Smooth muscle cell (in vitro differentiated cells): ENCODE results near the gene DKK1. TPM values are rescaled to one million over a fixed set of nuclear protein-coding genes. Genes with fewer than 3 reads are reported as not detected.

ENCODE experiments used
- DNase-seq: peaks from one replicate; lab custom pipeline; 2025; ENCODE audit not compliant: unreplicated experiment; lab: John Stamatoyannopoulos, UW
- H2AFZ ChIP-seq: fragments of 200-600 bp; sonication (generic); 2 replicates; pipeline ENCODE4 v1.6.0; 2016; ENCODE audit warnings: antibody characterized with exemption, low read depth, mild to moderate bottlenecking
- H3F3A ChIP-seq: fragments of 200-600 bp; sonication (generic); 2 replicates; pipeline ENCODE4 v1.6.0; 2017; ENCODE audit warnings: antibody characterized with exemption, low read depth
- H3K27ac ChIP-seq: fragments of 200-600 bp; sonication (generic); 2 replicates; pipeline ENCODE4 v1.5.1; 2016; ENCODE audit warnings: low read depth, mild to moderate bottlenecking
- H3K27me3 ChIP-seq: fragments of 200-600 bp; sonication (generic); 2 replicates; pipeline ENCODE4 v1.6.1; 2016; ENCODE audit warnings: low read depth, mild to moderate bottlenecking
- H3K36me3 ChIP-seq: fragments of 200-600 bp; sonication (generic); 2 replicates; pipeline ENCODE4 v1.5.1; 2016; ENCODE audit warnings: low read depth
- H3K4me1 ChIP-seq: fragments of 200-600 bp; sonication (generic); 2 replicates; pipeline ENCODE4 v1.5.1; 2016; ENCODE audit warnings: low read depth
- H3K4me2 ChIP-seq: fragments of 200-600 bp; sonication (generic); 2 replicates; pipeline ENCODE4 v1.6.0; 2016; ENCODE audit warnings: mild to moderate bottlenecking
- H3K4me3 ChIP-seq: fragments of 200-600 bp; sonication (generic); 2 replicates; pipeline ENCODE4 v1.5.1; 2016; ENCODE audit warnings: mild to moderate bottlenecking
- H3K79me2 ChIP-seq: fragments of 200-600 bp; sonication (generic); 2 replicates; pipeline ENCODE4 v1.6.0; 2016; ENCODE audit warnings: low read depth, mild to moderate bottlenecking
- H3K9ac ChIP-seq: fragments of 200-600 bp; sonication (generic); 2 replicates; pipeline ENCODE4 v1.6.0; 2016; ENCODE audit warnings: low read depth
- H3K9me3 ChIP-seq: fragments of 200-600 bp; sonication (generic); replicated peaks from 2 replicates; pipeline ENCODE4 v1.5.1; 2016; ENCODE audit warnings: low read depth
- H4K20me1 ChIP-seq: fragments of 200-600 bp; sonication (generic); 2 replicates; pipeline ENCODE4 v1.6.0; 2016; ENCODE audit warnings: low read depth
- WGBS: methylation state at CpG from one replicate; pipeline ENCODE4 v1.1.7; 2016; ENCODE audit warnings: low lambda C conversion rate; 5-methylcytosine and 5-hydroxymethylcytosine counted together
- polyA plus RNA-seq: library from polyadenylated mRNA; unstranded; fragments of >200 nt; fragmentation: Nextera tagmentation; extraction: Ambion mirVana; gene quantifications from 2 replicates; pipeline ENCODE4 v1.2.1, GENCODE V29; 2016
- total RNA-seq: library from RNA; depleted of rRNA; stranded (reverse); fragments of >200 nt; gene quantifications from 2 replicates; pipeline ENCODE4 v1.2.3, GENCODE V29; 2014
- TF ChIP-seq, protein P1 (sequence below): fragments of 200-600 bp; sonication (generic); IDR thresholded peaks from 2 replicates; pipeline ENCODE4 v1.5.1; 2017; ENCODE audit warnings: borderline replicate concordance, mild to moderate bottlenecking, antibody characterized with exemption; ENCODE audit not compliant: insufficient read depth, poor library complexity, severe bottlenecking

DKK1 gene
- total and polyA plus RNA-seq, 2 experiments from 2014 or later: 59.5 to 76.6 TPM

DNA sequence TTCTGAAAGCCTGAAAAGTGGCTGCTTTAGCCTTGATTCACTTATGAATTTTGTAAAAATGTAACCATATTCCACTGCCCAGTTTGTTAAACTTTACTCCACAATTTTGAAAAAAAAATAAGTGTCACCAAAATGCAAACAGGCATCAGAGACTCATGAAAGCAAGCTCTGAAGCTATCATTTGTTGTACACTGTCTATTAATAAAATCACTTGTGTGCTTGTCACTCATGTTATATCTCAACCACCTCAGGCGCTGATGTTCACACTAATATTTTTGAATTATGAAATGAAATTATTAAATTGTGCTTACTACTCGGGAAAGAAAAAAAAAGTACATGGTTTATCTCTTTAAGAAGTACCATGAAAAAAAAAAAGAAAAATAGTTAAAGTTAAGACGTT, 34.5 kb upstream of the DKK1 start:
- no peaks in the 10 kb centered on the region for H3K36me3 ChIP-seq
- H3K27ac ChIP-seq: no peak overlapping the region
- H3K4me3 ChIP-seq: no peak overlapping the region
- H3F3A ChIP-seq: no peaks in the 10 kb centered on the region
- H2AFZ ChIP-seq: no peak overlapping the region
- H3K27me3 ChIP-seq: no peaks in the 10 kb centered on the region
- no peak overlapping the region for H3K9ac ChIP-seq
- no peak for DNase-seq
- H3K79me2 ChIP-seq: no peaks in the 10 kb centered on the region
- H3K9me3 ChIP-seq: peaks cover 3% of the 10 kb centered on the region
- WGBS: 91% methylated on average over 3 of the region's 3 CpGs
- TF ChIP-seq, protein P1, sequence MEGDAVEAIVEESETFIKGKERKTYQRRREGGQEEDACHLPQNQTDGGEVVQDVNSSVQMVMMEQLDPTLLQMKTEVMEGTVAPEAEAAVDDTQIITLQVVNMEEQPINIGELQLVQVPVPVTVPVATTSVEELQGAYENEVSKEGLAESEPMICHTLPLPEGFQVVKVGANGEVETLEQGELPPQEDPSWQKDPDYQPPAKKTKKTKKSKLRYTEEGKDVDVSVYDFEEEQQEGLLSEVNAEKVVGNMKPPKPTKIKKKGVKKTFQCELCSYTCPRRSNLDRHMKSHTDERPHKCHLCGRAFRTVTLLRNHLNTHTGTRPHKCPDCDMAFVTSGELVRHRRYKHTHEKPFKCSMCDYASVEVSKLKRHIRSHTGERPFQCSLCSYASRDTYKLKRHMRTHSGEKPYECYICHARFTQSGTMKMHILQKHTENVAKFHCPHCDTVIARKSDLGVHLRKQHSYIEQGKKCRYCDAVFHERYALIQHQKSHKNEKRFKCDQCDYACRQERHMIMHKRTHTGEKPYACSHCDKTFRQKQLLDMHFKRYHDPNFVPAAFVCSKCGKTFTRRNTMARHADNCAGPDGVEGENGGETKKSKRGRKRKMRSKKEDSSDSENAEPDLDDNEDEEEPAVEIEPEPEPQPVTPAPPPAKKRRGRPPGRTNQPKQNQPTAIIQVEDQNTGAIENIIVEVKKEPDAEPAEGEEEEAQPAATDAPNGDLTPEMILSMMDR: no peak
- no peak overlapping the region for H3K4me2 ChIP-seq
- H3K4me1 ChIP-seq: no peaks in the 10 kb centered on the region
- no peaks in the 10 kb centered on the region for H4K20me1 ChIP-seq

DNA sequence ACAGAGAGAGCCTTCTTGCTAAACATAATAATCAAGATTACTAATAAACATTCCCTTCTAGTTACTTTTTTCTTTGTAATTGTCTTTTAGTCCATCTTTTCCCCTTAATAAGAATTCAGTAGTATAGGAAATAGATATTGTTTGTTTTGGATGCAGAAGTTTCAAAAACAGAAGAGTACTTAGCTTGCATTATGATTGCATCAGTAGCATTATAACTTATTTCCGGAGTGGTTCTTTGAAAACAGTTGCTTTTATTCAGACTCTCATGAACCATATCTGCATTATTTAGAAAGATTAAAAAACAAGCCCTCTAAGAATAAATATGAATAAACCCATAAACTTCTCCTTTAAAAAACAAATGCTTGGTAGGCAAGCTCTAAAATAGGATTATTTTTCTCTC, 34.0 kb upstream of the DKK1 start:
- Histone ChIP-seq H3K4me2 (no peak overlapping the region), H3K27ac (no peak overlapping the region), H2AFZ (no peak overlapping the region), H3K9ac (no peak overlapping the region), H3F3A (no peaks in the 10 kb centered on the region), H3K79me2 (no peaks in the 10 kb centered on the region), H3K27me3 (no peaks in the 10 kb centered on the region), H3K9me3 (peaks cover 3% of the 10 kb centered on the region), H4K20me1 (no peaks in the 10 kb centered on the region), H3K4me1 (no peaks in the 10 kb centered on the region), H3K4me3 (no peak overlapping the region), H3K36me3 (no peaks in the 10 kb centered on the region)
- DNase-seq: no peak
- 96% methylated on average over 1 of the region's 1 CpG for WGBS
- TF ChIP-seq, protein P1: no peak

DNA sequence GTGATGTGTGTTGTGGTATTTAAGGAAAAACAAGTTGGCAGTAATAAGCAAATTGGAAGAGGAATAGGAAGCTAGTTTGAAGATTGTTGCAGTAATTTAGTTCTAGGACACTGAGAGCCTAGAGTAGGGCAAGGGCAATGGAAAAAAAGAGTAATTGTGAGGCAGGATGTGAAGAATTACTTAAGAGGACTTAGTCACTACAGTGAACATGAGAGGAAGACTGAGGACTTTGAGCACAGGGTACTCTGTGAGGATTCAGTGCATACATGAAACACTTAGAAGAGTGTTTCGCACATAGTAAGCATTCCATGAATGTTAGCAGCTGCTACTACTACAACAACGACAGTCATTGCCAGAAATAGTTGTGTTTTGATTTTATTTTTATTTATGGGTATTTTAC, 30.9 kb upstream of the DKK1 start:
- Histone ChIP-seq H4K20me1 (no peaks in the 10 kb centered on the region), H3K4me3 (no peak overlapping the region), H3F3A (no peaks in the 10 kb centered on the region), H3K27me3 (no peaks in the 10 kb centered on the region), H3K9ac (no peak overlapping the region), H3K36me3 (no peaks in the 10 kb centered on the region), H3K9me3 (peaks cover 2% of the 10 kb centered on the region), H3K27ac (no peak overlapping the region), H3K4me1 (no peaks in the 10 kb centered on the region), H3K79me2 (no peaks in the 10 kb centered on the region), H2AFZ (no peak overlapping the region), H3K4me2 (no peak overlapping the region)
- TF ChIP-seq, protein P1: no peak
- WGBS: 83% methylated on average over 2 of the region's 2 CpGs
- DNase-seq: no peak

DNA sequence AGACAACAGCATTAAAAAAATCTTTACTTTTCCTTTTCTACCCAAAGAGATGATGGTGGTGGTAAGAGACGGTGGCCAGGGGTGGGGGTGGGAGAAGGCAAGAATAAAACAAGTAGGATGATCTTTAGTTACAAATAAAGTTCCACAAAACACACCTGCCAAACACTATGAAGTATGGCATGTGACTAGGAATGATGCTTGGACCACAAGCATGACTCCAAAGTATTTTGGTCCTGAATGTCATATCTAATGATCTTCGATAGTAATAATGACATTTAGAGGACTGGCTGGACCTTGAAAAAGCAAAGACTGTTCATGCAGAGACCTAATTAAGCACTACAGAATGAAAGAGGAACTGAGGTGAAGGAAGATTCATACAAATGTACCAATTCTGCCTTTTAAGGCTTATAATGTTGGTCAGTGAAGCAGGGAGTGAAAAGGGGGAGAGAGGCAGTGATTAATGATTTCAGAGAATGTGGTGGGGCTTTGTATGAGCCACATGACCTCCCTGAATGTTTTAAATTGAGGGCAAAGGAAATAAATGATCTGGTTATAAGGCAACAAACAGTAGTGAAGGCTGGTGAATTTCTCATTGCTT, 29.6 kb upstream of the DKK1 start:
- no peaks in the 10 kb centered on the region for H3K9me3 ChIP-seq
- H3K9ac ChIP-seq: no peak overlapping the region
- no peaks in the 10 kb centered on the region for H3F3A ChIP-seq
- DNase-seq: no peak
- H3K4me2 ChIP-seq: no peak overlapping the region
- TF ChIP-seq, protein P1: no peak
- no peaks in the 10 kb centered on the region for H3K27me3 ChIP-seq
- WGBS: 94% methylated on average over 2 of the region's 2 CpGs
- no peaks in the 10 kb centered on the region for H4K20me1 ChIP-seq
- no peak overlapping the region for H3K27ac ChIP-seq
- no peaks in the 10 kb centered on the region for H3K4me1 ChIP-seq
- H3K36me3 ChIP-seq: no peaks in the 10 kb centered on the region
- no peaks in the 10 kb centered on the region for H3K79me2 ChIP-seq
- no peak overlapping the region for H3K4me3 ChIP-seq
- H2AFZ ChIP-seq: no peak overlapping the region
